Measurements from ENCODE around the gene KLF3.

KLF3 gene

DNA sequence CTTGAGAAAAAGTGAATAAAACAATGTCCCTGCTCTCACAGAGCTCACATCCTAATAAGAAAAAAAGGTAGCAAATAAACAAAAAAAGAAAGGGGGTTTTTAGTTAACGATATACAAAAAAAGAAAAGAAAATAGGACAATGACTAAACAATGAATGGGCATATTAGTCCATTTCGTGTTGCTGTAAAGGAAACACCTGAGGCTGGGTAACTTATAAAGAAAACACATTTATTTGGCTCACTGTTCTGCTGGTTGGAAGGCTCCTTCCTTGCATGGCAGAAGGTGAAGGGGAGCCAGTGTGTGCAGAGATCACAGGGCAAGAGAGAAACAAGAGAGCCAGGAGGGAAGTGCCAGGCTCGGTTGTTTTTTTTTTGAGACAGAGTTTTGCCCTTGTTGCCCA lies 4.7 kb upstream of the KLF3 start:
- no peak for DNase-seq

DNA sequence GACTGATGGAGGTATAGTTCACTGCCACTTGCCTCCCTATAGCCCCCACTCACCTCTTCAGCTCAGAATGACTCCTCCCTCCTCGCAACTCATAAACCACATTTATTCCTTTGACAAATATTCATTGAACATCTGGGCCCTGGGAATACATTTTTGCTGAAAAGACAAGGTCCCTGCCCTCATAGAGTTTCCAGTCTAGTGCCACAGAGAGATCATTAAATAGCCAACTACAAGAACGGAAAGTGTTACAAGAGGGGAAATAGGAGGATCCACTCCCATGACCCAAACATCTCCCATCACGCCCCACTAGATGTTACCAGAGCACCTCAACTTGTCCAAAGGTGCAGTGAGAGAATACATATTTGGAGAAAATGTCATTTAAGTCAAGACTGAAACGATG lies 3.2 kb upstream of the KLF3 start:
- DNase-seq: no peak

DNA sequence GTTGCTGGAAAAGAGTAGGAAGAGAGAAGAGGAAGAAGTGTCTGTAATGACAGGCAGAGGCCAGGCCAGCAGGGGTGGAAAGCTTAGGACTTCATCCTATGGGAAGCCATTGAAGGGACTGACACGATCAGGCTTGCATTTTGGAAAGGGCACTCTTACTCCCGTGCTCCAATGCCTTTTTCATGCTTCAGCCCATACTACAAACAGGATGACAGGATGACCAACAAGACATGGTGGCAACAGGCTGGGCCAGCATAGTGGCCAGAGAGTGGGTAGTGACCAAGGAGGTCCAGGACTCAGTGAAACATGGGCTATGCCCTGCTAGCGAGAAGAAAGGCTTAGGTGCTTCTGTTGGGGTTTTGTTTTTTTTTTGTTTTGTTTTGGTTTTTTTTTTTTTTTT lies 2.6 kb upstream of the KLF3 start:
- DNase-seq: no peak

DNA sequence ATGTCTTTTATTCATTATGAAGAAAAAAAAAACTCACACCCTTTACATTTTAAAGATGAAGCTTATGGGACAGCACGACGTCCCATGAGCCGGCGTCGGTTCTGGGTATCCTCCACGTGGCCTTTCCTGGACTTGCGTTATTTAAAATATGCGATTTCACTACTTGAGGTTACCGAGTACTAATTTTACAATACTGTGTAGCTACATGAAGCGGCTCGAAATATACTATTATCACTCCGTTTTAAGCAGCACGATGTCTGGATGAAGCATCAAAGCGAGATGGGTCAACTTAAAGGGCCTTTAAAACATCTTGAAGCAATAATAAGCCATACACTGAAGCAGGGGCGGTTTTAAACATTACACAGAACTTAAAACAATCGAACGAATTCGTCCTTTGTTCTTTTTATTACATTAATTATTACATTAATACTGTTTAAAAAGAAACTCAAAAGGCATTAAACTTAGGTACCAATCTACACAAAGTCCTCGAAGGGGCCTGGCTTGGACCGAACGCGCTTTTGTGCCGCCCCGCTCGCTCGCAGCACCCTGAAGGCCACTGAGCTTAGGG lies 1.4 kb upstream of the KLF3 start:
- DNase-seq: no peak

DNA sequence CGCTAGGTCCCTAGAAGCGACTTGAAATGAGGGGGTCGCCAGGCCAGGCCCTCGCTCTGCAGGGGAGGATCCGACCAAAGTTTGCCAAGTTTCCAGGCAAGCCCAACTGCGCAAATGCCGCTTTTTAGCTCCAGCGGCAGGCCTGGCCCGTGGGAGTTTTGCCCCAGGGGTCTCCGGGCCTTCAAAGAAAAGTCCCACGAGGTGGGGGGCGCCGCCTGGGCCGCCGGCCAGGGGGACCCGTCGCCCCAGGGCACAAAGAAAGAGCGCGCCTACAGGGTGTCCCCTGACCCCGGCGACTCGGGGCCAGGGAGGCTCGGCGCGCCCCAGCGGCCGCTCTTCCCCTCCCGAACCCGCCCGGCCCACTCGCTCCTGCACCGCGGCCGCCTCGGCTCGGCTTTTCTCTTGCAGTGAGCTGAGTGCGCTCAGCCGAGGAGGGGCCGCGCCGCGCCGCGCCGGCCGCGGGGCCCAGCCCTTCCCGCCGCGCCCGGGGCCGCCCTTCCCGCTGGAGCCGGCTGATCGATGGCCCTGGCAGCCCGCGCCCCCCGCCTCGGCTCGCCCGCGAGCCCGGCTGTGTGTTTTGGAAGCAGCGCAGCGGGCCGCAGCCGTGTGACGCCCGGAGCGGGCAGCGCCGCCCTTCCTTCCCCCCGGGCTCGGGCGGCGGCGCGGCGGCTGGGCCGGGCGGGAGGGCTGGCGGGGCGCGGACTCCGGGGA lies 754 bp upstream of the KLF3 start:
- DNase-seq: no peak

DNA sequence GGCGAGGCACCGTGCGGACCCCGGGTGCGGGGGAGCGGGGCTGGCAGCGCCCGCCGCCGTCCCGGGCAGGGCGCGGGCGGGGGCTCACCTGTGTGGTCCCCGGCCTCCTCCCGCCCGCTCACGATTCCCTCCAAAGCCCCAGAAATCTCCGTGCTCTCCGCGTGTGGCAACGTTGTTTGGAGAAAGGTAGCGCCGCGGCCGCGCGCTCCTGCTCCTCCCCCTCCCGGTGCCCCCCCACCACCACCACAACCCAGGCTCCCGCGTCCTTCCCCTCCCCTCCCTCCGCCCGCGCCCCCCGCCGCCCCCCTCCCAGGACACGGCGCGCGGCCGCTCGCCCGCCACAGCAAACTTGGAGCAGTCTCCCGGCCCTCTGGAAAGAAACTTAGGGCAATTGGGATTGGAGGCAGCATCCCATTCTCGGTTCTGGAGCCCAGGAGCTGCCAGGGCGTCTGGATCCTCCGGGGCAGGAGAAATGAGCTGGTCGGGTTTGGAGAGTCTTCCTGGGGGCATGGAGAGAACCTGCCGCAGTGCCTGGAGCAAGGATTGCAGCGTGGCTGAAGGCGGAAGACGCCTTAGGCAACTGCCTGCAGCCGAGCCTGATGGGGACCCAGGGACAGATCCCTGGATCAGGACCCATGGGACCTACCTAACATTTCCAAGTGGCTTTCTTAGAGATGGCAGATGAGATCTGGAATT lies 855 bp downstream of the KLF3 start:
- DNase-seq: peak; percentile 72

DNA sequence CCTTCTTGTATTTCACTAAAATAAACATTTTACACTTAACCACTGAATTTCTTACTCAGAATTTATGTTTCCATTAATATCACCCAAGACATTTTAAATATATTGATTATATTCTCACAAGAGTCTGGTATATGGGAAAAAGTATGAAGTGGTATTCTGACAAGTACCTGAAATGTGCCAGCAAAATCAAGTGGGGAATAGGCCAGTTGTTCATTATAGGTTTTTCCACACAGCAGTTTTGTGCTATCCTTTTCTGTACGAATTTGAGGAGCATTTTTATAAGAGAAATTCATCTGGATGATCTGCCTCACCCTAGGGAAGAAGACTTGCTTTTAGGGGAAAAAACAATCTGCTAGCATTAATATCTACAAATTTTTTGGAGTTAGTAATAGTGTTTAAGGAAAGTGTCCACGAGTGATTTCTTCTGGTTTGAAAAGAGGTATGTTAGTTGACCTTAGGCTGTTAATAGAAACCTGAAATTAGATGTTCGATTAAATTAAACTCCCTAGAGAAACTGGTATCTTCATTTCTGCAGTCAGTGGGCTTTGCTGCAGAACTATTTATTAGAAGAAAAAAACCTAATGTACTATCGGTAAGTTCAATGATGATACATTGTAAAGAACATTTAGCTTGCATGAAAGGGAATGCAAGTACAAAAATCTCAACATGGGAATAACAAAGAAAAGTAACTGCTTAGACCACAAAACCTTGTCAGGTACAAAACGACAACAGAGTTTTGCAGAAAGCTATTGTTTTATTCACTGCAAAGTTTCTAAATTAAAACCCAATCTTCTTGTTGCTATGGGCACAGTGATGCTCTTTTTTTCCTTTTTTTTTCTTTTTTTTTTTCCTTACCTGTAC lies 1.8 kb downstream of the KLF3 start:
- DNase-seq: no peak

DNA sequence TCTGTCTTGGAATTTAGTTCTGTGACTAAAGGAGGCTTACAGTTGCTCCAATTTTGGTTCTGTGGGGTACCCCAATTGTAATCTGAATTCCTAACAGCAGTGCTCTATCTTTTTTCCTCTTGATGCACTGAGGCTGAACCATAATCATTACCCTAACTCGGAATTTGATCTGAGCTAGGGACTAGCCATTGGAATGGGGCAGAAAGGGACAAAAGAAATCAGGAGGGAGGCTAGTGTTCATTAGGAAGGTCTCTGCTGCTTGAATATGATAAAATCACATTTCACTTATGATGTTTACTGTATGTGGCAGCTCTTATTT lies 2.7 kb downstream of the KLF3 start:
- DNase-seq: no peak

DNA sequence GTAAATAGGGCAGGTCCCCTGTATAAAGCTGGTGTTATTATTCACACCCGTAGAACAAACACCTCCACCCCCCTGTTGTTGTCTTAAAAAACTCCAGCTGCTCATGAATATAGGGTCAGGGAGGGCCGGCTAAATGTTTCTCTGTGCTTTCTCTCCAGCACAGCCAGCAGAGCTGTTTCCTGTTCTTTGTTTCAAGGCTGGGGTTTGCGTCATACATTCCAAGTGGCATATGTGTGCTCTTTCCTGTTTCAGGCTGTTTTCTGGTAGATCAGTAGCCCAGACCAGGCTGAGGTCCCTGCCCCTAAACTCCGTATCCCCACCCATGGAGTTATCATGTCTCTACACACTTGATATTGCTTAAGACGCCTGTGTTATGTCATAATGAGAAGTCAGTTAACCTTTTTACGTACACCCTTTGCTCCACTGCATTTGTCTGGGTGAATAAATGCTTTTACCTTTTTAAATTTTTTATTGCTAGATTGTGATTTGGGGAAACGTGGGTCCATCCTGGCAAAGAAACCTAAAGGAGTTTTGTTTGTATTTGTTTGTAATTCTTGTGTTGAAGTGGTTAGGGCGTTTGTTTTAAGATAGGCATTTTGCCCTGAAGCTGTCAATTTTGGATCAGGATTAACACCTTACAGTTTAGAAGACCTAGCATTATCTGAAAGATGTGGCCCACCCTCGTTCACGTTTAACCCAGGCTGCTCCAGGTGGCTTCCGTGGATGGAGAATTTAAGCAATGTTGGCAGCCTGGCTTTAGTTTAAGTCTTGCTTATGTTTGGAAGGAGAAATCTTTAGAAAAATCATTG lies 3.3 kb downstream of the KLF3 start:
- DNase-seq: peak; percentile 63

DNA sequence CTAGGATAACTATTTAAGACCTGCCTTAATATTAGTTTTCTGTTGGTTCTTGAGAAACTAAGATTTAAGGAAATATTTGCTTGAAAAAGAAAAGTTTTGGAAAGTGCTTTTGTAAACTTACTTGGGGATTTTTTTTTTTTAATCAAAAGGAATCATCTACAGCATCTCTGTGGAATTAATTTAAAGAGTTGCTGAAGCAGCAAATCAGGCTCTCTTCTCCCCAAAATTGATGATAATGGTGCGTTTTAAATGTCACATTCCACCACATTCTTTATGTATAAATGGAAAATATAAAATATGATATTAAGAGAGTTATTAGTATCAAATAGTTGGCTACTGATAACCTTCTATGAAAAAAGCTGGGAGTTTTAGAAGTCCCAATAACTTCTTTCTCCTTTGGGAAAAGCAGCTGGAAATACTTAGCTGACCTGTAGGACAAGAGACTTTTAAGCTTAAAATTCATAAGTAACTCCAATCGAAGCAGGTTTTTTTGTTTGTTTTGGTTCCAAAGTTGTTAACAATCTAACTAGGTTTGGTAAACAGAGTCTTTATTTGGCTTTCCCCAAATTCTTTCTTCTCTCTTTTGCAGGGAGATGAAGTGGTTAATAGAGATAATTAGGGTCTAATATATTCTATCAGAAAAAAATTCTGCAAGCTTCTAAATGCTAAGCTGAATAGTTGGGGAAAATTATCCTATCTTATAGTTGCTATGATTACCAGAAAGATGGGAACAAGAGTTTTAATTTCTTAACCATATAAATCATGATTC lies 4.4 kb downstream of the KLF3 start:
- DNase-seq: no peak

DNA sequence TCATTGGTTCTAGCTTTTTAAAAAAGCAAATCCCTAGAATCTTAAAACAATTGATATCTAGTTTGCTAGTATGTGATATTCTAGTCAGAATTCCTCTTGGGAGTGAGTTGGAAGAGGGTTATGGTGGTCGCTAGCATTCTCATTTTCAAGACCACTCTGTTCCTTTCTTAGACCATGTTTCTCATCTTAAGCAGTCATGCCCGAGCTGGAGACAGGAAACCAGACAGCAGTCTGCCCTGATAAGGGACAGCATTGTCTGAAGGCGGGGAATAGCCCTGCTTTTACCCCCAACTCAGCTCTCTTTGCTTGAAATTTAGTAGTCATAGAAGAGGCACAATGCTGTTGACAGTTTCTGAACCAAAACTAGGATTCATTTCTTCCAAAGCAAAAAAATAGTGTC lies 5.2 kb downstream of the KLF3 start:
- DNase-seq: peak; percentile 36

DNA sequence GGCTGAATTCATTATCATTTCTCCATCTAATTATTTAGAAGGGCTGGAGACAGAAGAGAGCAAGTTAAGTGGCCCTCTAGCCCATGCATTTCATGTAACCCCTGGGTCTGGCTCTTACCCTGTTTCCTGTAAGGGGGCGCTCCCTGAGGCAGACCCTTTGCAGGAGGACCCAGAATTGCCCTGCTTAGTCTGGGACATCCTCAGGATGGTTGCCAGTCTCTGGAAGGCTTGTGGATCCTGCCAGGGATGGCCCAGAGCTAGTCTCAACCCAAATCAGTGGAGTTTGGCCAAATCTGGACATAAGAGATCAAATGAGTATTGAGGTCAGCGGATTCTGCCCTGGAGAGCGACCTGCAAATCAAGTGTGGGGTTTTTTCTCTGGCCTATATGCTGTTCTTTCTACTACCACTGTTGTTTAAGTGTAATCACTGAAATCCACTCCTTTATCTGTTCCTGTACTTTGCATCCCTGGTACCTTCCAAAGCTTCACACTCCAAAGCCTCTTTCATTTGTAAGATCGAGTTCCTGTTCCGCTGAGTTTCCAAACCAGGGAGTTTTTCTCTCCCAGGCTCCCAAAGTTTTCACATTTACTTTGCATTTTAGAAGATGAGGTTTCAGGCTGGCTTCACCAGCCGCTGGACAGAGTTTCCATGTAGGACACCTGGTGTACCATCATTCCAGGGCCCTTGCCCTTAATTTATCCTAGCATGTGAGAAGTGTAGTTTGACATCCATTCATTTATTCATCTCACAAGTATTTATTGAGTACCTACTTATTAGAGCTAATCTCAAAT lies 6.3 kb downstream of the KLF3 start:
- no peak for DNase-seq

DNA sequence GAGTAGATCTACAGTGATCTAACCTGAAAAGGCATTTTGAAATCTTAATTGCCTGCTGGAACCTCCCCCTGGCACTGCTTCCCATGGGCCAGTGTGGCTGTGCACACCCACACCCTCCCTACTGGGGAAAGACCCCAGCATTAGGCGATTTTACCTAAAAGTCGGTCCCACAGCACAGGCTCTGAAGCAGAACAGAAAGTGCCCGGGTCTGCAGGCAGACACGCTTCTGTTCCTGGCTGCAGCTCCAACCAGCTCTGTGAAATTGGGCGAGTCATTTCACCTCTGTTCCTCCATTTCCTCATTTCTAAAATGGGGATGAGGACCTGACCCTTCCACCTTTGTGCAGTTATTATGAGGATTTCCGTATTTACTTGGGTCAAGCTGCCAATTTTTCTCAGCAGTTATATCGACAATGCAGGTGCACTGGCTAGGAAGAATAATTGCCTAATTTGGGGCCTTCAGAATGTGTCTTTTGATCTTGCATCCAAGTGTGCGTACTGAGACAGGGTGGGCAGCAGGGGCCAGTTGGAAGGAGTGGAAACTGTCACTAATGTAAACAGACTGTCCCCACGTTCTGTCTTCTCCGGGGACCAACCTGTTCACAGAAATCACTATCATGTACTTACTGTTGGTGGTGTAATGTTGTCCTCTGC lies 7.1 kb downstream of the KLF3 start:
- DNase-seq: no peak

DNA sequence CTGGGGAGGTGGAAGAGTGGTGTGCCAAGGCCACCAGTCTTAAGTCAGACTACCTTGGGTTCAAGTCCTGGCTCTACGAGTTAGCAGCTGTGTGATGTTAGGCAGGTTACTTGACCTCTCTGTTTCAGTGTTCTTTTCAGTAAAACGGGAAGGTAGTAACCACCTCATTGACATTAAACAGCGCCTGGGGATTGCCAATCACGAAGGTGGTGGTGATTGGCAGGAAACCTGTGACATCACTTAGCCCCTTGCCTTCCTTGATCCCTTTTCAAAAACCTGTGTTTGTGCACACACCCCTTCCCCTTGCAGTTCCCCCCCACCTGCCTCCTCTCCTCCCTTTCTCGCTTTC lies 7.6 kb downstream of the KLF3 start:
- DNase-seq: peak; percentile 42

DNA sequence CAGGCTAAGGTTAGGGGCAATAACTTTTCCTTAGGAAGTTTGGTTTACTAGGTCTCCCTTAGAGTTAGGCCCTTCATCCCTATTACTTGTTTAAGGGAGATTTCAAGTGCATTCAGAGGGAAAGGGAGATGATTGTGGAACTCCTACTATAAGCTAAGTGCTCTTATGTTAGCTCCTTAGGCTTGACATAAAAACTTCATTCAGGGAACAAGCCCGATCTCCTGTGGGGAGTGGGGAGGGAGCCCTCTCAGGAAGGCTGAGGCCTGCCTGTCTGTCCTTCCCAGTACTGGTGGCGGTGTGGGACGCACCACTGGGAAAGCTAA lies 8.0 kb downstream of the KLF3 start:
- DNase-seq: no peak

DNA sequence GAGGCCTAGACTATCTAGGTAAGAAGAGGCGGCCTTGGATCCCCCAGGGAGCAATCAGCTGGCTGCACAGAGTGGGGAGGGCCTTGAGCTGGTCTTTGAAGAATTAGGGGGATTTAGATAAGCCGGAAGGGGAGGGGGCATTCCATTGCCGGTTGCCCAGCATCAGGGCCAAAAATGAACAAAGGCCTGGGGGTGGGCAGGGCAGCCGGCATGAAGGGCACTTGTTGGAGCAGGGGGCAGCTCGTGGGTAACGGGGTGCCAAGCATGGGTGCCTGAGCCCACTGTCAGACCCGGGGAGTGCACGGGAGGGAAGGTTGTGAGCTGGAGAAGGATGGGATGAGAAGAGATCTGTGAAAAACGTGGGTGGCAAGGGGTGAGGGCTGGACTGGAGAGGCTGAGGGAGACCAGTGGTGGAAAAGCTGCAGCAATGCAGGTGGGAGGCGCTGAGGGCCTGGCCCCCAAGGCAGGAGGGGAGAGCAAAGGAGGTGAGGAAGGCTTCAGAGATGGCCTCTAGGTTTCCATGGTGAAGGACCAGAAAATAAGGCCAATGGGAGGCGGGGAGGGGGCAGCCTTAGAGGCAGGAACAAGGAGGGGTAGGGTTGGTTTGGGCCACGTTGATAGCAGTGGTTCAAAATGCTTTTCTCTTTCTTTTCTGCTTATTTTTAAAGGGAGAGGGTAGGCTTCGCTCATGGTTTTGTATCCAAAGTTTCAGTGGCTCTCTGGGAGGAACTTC lies 8.6 kb downstream of the KLF3 start:
- DNase-seq: no peak

DNA sequence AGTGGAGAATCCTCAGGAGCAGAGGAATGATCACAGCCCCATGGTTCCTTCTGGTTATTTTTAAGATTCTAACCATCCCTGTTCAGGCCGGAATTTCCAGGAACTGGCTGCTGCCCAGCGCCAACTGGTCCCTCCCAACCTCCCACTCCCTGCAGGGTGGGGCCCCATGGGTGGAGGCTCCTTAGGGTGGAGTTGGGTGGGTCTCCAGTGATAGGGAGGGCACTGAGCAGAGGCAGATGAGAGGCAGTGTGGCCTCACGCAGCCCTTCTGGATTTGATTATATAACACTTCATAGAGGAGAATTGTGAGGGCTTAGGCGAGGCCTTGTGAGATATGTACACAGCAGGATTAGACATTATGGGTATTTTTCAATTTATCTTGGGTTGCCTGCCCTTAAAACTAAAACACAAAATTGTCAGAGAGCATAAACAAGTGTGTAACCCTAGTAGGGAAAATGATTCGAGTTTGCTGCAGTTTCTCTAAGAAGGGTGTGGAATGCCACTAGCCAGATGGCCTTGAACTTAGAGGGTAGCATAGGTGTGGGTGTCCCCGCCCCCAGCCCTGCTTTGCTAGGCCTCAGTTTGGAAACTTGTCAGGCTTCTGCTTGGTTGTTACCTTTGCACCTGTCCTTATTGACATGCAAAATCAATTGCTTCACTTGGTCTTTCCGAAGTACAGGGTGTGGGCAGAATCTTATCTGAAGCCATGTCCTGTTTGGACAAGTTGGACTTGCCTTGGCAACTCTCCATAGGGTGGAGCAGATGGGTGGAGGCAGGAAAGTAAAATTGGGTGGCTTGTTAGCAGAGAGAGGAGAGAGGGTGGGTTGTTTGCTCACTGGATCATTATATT lies 9.4 kb downstream of the KLF3 start:
- DNase-seq: no peak

DNA sequence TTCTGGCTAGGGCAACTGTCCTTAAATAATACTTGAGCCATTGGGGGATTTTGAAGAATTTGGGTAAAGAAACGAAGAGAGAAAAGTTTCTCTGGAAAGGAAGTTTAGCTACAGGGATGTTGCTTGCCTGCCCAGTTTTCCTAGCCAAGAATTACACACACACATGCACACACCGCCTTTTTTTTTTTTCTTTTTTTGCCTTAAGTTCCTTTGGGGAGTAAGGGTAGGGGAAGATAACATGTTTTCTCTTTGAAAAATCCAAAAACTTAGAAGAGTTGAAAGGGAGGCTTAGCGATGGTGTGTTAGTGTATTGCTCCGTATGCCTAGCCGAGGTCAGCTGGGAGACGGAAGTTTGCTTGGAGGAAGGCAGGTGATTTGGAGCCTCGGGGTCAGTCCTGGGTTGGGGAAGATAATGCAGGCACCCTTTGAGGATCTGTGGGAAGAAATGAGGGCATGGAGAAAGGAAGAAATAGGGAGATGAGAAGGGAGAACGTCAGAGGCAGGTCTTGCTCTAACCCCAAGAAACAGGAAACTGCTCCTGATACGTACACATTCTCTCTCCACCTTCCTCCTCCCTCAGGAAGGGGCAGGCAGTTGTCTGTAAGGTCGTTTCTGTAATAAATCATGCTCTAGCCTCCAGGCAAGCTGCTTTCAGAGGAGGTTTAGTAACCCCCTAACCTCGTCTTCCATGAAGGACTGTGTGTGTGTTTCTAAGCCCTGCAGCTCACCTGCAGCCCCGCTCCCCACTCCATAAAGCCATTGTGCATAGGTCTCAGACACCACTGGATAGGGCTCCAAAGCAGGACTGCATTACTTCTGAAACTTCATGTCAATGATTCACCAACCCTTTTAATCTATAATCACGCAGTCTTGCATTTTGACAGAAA lies 10.5 kb downstream of the KLF3 start:
- DNase-seq: no peak

Measured in CD4-positive, alpha-beta T cell treated with Interleukin-17A for 4 hours (primary cell).